Adrenal gland (tissue), 5 donors: Measurements from ENCODE around the gene NDUFB2.

Source experiments
- CTCF ChIP-seq, 6 experiments: fragments of 450-650 bp in 4 of 6; fragments of 200-600 bp in 2 of 6; sonication (generic) in 1 of 6; IDR thresholded peaks; 1 replicate in 5 of 6; 2 replicates in 1 of 6; pipeline versions ENCODE4 v1.5.1 to v1.8.0; 2016 to 2021; ENCODE audit warnings: antibody characterized with exemption in 6 of 6, mild to moderate bottlenecking in 2 of 6, moderate library complexity in 1 of 6
- POLR2A ChIP-seq, 2 donors: fragments of 450-650 bp; IDR thresholded peaks; one replicate each; pipeline ENCODE4 v1.6.1; 2017; ENCODE audit warnings: antibody characterized with exemption in 2 of 2, mild to moderate bottlenecking in 2 of 2, moderate library complexity in 1 of 2
- donor health status: DM: no; HTN: no; CAD: no.

GRCh38 chr7:140653319-140654108 lies 43.0 kb upstream of the NDUFB2 start:
- TF ChIP-seq CTCF (IDR thresholded peaks at IDR 0.05) (peak; percentile 82 to 95 (median 90)), POLR2A (IDR thresholded peaks at IDR 0.05) (no peak)
